Choroid plexus epithelial cell (primary cell): ENCODE results near the gene CEP164.

Experiments
- DNase-seq: peaks from one replicate; pipeline ENCODE4 v3.0.0-alpha.2; 2010; ENCODE audit warnings: low read depth
- H3K4me3 ChIP-seq: 2 replicates; pipeline ENCODE4 v1.5.1; 2011; ENCODE audit warnings: low read depth, mild to moderate bottlenecking, control low read depth, low read length, moderate library complexity
- CTCF ChIP-seq: conservative IDR thresholded peaks from 2 replicates; pipeline ENCODE4 v1.5.1; 2011; ENCODE audit warnings: low read depth, mild to moderate bottlenecking, control low read depth, inconsistent platforms, low read length, moderate library complexity

Gene CEP164

GRCh38 chr11:117437041-117437790, 109.6 kb downstream of the CEP164 start:
- no peak for DNase-seq
- no peak overlapping the region for H3K4me3 ChIP-seq
- no peak for TF ChIP-seq CTCF

- no peak for TF ChIP-seq CTCF
- no peak overlapping the region for H3K4me3 ChIP-seq
- DNase-seq: no peak
Measured at GRCh38 chr11:117437791-117438130, 110.1 kb downstream of the CEP164 start.

GRCh38 chr11:117438371-117439000, 110.8 kb downstream of the CEP164 start:
- H3K4me3 ChIP-seq: no peak overlapping the region
- TF ChIP-seq CTCF: no peak
- no peak for DNase-seq

GRCh38 chr11:117439256-117439655, 111.6 kb downstream of the CEP164 start:
- TF ChIP-seq CTCF: no peak
- no peak overlapping the region for H3K4me3 ChIP-seq
- DNase-seq: no peak

GRCh38 chr11:117440258-117440657, 112.6 kb downstream of the CEP164 start:
- H3K4me3 ChIP-seq: no peak overlapping the region
- no peak for DNase-seq
- TF ChIP-seq CTCF: no peak

GRCh38 chr11:117441146-117441975, 113.7 kb downstream of the CEP164 start:
- no peak for DNase-seq
- no peak for TF ChIP-seq CTCF
- H3K4me3 ChIP-seq: no peak overlapping the region
